GM18868 (cell line): ENCODE measurements around the gene SCYL1.

ENCODE experiments used
- ATAC-seq: cut with Tn5 transposase; IDR thresholded peaks from one replicate; pipeline ENCODE4 v1.9.1; 2021; ENCODE audit warnings: mild to moderate bottlenecking, moderate library complexity; ENCODE audit not compliant: unreplicated experiment

SCYL1 gene

GRCh38 chr11:65492637-65493366 is 32.1 kb upstream of the SCYL1 start:
- ATAC-seq = no peak

DNA sequence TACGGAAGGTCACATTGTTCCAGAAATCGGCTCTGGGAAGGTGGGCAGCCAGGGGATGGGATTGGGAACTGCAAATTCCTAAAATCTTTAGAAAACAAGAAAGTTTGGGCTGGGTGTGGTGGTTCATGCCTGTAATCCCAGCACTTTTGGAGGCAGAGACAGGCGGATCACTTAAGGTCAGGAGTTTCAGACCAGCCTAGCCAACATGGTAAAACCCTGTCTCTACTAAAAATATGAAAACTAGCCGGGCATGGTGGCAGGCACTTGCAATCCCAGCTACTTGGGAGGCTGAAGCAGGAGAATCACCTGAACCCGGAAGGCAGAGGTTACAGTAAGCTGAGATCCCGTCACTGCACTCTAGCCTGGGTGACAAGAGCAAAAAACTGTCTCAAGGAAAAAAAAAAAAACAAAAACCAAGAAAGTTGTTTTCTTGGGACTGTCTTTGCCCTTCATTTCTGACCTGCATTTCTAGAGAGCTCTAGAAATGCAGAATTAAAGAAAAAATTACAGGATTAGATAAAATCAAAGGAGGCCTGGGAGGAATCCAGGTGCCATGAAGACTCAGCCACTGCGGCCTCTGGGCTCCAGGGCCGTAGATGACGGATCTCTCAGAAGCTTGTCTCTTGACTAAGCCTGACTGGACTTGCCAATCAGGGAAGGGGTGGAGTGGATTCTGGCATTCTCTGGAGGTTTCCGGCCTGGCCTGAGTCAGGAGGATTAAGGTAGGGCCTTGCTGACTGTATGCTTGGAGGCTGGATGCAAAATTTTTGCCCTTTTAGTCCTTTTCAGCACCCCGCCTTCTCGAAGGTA is 31.3 kb upstream of the SCYL1 start:
- no peak for ATAC-seq

DNA sequence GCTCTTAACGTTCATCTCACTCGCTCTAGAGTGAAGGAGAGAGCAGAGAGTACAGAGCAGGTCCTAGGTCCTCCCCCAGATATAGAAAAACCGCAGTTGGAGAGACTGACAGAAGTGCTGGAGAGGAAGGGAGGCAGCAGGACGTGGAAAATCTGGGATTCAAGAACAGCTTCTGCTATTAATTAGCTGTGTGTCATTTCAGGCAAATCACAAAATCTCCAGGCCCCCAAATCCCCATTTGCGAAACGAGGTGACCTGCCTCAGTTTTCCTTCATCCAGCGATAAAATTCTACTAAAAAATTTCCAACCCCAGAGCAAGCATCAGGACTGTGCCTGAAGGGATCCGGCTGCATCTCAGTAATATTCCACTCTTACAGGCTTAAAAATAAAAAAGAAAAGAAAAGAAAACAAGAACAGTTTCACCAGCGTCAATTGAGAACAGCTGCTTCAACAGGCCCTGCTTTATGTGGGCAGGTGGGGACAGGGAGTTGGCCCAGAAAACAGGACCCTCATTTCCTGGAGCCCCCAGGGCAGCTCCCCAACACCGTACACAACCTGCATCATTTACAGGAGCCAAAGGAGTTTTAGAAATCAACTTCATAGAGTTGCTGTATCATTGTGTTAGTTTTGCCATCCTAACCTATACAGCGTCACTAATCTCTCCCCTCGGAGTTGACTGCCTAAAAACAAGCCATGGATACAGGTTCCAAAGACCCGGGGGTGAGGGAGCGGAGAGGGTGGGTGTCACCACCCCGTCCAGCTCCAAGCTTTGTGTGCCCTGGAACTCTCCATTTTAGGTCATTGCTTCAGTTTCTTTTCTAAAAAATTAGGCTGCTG is 28.4 kb upstream of the SCYL1 start:
- no peak for ATAC-seq

DNA sequence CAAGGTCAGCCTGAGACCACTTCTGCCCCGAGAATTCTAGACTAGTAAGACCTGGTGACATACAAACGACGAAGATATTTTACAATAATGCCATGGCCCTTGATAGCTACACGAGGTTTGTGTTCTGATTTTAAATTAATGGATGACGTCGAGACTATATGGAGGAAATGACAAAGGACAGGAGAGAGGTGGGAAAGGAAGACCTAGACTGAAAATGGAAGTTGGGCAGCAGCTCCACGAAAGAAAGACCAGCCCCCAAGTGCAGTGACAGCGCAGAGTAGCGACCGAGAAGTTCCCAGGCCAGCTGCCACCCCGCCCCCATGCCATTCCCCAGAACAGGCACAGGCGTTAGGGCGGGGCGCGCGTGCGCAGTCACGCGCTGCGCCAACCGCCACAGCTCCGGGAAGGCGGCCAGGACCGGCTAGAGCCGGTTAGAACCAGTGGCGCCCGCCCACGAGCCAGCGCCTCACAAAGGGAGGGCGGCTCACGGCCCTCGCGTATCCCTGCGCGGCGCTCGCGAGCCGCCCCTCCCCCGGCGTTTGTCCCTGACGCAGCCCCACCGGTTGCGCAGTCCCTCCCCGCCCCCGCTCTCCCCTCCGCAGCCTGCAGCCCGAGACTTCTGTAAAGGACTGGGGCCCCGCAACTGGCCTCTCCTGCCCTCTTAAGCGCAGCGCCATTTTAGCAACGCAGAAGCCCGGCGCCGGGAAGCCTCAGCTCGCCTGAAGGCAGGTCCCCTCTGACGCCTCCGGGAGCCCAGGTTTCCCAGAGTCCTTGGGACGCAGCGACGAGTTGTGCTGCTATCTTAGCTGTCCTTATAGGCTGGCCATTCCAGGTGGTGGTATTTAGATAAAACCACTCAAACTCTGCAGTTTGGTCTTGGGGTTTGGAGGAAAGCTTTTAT is 27.5 kb upstream of the SCYL1 start:
- peak; percentile 65 for ATAC-seq

GRCh38 chr11:65498042-65498726 is 26.7 kb upstream of the SCYL1 start:
- ATAC-seq = no peak

DNA sequence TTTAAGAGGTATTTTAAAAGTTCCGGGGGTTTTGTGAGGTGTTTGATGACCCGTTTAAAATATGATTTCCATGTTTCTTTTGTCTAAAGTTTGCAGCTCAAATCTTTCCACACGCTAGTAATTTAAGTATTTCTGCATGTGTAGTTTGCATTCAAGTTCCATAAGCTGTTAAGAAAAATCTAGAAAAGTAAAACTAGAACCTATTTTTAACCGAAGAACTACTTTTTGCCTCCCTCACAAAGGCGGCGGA is 26.2 kb upstream of the SCYL1 start:
- no peak for ATAC-seq

DNA sequence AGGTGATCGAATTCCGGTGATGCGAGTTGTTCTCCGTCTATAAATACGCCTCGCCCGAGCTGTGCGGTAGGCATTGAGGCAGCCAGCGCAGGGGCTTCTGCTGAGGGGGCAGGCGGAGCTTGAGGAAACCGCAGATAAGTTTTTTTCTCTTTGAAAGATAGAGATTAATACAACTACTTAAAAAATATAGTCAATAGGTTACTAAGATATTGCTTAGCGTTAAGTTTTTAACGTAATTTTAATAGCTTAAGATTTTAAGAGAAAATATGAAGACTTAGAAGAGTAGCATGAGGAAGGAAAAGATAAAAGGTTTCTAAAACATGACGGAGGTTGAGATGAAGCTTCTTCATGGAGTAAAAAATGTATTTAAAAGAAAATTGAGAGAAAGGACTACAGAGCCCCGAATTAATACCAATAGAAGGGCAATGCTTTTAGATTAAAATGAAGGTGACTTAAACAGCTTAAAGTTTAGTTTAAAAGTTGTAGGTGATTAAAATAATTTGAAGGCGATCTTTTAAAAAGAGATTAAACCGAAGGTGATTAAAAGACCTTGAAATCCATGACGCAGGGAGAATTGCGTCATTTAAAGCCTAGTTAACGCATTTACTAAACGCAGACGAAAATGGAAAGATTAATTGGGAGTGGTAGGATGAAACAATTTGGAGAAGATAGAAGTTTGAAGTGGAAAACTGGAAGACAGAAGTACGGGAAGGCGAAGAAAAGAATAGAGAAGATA is 25.7 kb upstream of the SCYL1 start, which contains the start of gene MALAT1:
Gene MALAT1, plus strand, starts transcription at position 69 of the 736 bp plus-strand sequence.
- ATAC-seq = no peak

GRCh38 chr11:65499713-65500386 is 25.0 kb upstream of the SCYL1 start:
- no peak for ATAC-seq

GRCh38 chr11:65500387-65501185 is 24.3 kb upstream of the SCYL1 start:
- no peak for ATAC-seq

DNA sequence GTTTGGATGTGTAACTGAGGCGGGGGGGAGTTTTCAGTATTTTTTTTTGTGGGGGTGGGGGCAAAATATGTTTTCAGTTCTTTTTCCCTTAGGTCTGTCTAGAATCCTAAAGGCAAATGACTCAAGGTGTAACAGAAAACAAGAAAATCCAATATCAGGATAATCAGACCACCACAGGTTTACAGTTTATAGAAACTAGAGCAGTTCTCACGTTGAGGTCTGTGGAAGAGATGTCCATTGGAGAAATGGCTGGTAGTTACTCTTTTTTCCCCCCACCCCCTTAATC is 23.8 kb upstream of the SCYL1 start:
- no peak for ATAC-seq

DNA sequence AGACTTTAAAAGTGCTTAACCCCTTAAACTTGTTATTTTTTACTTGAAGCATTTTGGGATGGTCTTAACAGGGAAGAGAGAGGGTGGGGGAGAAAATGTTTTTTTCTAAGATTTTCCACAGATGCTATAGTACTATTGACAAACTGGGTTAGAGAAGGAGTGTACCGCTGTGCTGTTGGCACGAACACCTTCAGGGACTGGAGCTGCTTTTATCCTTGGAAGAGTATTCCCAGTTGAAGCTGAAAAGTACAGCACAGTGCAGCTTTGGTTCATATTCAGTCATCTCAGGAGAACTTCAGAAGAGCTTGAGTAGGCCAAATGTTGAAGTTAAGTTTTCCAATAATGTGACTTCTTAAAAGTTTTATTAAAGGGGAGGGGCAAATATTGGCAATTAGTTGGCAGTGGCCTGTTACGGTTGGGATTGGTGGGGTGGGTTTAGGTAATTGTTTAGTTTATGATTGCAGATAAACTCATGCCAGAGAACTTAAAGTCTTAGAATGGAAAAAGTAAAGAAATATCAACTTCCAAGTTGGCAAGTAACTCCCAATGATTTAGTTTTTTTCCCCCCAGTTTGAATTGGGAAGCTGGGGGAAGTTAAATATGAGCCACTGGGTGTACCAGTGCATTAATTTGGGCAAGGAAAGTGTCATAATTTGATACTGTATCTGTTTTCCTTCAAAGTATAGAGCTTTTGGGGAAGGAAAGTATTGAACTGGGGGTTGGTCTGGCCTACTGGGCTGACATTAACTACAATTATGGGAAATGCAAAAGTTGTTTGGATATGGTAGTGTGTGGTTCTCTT is 23.2 kb upstream of the SCYL1 start:
- ATAC-seq = no peak

GRCh38 chr11:65502274-65502554 is 22.7 kb upstream of the SCYL1 start:
- ATAC-seq = no peak

- no peak for ATAC-seq
Measured at GRCh38 chr11:65502555-65503367, 22.1 kb upstream of the SCYL1 start.

DNA sequence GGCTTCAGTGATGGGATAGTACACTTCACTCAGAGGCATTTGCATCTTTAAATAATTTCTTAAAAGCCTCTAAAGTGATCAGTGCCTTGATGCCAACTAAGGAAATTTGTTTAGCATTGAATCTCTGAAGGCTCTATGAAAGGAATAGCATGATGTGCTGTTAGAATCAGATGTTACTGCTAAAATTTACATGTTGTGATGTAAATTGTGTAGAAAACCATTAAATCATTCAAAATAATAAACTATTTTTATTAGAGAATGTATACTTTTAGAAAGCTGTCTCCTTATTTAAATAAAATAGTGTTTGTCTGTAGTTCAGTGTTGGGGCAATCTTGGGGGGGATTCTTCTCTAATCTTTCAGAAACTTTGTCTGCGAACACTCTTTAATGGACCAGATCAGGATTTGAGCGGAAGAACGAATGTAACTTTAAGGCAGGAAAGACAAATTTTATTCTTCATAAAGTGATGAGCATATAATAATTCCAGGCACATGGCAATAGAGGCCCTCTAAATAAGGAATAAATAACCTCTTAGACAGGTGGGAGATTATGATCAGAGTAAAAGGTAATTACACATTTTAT is 21.4 kb upstream of the SCYL1 start:
- ATAC-seq = no peak

DNA sequence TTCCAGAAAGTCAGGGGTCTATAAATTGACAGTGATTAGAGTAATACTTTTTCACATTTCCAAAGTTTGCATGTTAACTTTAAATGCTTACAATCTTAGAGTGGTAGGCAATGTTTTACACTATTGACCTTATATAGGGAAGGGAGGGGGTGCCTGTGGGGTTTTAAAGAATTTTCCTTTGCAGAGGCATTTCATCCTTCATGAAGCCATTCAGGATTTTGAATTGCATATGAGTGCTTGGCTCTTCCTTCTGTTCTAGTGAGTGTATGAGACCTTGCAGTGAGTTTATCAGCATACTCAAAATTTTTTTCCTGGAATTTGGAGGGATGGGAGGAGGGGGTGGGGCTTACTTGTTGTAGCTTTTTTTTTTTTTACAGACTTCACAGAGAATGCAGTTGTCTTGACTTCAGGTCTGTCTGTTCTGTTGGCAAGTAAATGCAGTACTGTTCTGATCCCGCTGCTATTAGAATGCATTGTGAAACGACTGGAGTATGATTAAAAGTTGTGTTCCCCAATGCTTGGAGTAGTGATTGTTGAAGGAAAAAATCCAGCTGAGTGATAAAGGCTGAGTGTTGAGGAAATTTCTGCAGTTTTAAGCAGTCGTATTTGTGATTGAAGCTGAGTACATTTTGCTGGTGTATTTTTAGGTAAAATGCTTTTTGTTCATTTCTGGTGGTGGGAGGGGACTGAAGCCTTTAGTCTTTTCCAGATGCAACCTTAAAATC is 20.8 kb upstream of the SCYL1 start:
- ATAC-seq = no peak
